NCI-H1417 treated with DMSO at 0.1 percent for 48 hours (cell line): ENCODE results near the gene F2RL2.

Experiments used
- DNase-seq: peaks from one replicate; lab custom pipeline; 2025; lab: John Stamatoyannopoulos, UW

F2RL2 gene

DNA sequence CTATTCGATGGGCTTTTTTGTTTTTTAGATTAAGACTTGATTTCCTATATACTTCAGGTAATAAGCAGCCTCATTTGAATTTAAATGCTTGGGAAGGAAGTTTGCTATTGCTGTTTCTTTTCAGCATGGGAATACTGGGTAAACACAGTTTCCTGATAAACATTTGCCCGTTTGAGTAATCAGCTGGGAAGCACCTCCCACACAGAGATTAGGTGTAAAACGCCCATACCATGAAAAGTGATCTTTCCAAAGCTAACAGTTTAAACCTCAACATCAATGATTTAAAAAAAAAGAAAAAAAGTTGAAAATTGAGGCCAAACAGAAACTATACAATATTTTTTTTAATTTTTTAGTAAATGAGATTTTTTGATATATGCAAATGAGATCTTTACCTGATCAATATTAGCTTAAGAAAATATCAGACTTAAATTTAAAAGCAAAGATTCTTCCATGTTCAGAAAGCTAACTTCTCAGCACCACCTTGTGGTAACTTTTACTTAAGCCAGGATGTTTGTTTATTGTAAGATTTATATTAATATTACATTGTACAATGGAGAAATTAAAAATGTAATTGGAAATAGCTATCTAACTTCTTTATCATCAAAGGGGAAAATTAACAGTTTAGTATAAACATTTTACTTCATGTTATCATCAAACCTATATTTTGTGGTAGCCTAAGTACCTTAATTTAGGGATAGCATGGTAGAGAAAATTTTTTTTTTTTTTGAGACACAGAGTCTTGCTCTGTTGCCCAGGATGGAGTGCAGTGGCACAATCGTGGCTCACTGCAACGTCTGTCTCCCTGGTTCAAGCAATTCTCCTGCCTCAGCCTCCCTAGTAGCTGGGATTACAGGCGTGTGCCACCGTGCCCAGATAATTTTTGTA lies 39.8 kb downstream of the F2RL2 start:
- no peak for DNase-seq

DNA sequence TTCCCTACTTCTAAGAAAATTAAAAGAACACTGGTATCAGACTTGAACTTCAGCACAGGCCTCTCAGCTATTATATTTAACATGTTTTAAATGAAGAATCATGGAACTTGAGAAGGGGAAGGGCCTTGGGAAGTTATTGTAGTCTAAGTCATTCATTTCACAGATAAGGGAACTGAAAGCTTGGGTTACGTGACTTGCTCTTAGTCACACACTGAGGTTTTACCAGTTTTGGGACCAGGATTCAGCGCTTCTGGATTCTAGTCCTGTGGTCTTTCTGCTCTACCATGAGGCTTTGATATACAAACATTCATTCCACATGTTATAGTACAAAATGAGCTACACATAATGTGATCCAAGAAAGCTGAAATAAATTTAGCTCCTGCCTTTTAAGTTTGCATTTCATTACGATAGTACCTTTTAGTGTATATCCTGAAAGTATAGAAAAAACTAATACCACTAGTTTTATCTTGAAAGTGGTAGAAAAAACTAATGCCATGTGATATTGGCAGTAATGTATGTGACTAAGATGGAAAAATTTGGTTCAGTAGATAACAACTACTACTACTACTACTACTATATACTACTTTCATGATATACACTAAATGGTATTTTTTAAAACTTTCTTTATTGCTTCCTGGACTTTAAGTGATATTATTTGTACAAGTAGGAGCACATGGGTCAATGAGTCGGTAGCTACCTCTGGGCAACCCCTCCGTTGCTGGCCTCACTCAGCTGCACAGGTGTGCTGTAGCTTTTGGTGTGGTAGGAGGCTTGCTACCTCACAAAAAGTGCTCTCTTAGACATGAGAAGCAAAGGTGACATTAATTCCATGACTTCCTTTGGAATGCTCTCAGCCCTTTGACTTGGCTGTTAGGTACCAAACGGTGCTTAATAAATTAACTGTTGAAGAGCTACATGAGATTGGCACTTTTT lies 40.7 kb downstream of the F2RL2 start:
- DNase-seq = no peak

DNA sequence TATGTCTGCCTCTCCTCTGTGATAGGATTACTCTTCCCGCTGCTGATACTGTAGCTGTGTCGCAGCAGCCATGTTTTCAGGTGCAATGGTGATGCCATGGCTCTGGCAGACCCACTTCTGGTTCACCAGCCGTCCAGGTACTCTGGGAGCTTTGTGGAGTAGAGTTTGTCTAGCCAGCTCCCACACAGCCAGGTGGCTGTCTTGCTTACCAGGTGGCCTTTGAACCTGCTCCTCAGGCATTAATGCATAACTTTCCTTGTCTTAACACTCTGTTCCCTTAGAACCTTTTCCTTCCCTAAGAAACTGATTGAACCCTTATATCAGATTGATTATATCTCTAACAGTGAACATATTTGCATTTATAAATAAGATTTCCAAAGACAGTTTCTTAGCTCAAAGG lies 42.2 kb downstream of the F2RL2 start:
- DNase-seq = no peak

DNA sequence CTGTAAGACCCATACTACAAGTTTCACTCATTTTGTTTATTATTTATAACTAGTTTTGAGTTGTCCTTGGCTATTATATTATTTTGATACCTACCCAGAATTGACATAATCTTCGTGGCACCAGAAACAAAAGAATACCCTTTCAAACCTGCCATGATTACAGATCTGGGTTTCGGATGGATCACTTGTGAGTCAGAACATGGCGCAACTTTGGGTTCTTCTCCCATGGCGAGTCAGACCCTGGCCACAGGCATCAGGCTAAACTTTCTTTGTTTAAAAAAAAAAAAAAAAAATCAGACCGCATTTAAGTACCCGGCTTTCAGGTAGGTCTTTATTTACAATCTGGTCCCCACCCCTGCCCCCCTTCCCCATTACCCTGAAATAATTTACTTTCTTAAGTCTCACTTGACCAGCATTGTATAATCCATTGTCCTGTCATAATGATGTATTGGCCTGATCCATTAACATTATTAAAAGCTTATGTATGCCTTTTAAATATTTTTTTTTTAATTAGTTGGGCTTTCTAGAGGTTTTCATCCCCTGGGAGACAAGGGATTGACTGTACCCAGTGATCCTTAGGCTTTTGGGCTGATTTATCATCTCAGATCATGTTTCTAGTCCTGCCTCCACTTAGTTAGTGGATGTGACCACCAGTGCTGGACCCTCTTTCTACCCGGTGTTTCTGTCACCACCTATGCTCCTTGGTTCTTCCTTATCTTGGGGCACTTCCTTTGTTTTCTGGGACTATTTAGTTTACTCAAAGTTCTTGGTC lies 43.9 kb downstream of the F2RL2 start:
- DNase-seq = no peak

DNA sequence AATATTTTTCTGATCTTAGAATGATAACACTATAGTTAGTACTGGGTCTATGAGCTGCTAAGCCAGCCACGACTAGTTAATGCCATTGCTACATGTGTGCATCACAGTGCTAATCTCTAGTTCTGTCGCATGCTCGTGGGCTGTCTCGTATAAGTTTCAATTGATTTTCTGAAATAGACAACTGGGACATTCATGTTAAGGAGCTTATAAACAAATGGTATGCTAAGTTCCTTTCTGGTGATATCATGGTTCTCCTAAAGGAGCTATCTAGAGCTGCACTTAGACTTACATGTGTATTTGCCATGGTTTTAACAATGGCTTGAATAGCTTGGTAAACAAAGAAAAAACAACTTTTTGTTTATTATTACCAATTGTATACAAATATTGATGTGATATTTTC lies 46.2 kb downstream of the F2RL2 start:
- no peak for DNase-seq

DNA sequence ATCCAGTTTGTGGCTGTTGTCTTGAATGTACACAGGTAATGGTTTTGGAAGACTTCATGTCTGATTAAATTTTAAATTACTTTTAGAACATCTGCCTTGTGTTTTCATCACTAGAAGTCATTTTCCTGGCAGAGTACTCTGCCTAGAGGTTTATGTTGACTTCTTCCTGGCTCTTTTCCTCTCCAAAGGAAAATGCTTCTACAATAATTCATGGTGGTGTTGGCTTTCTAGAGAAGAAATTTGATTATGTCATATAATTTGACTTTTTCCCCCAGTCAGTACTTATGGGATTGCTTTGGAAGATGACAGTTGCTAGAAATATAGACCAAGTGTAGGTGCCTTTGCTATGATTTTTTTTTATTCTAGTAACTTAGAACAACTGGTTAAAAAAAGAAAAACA lies 46.8 kb downstream of the F2RL2 start:
- no peak for DNase-seq

DNA sequence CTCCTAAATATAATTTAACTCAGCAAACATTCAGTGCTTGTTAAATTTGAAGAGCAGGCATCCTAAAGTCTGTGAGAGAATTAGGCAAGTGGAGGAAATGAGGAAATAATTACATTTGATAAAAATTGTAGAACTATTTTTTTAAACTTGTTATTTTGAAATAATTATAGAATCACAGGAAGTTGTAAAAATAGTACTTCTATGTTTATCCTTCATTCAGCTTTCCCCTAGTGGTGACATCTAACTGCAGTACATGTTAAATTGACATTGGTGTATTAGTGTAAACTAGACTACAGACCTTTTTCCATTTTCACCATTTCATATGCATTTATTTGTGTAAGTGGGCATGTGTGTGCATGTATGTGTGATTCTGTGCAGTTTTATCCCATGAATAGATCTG lies 51.6 kb downstream of the F2RL2 start:
- DNase-seq = no peak

DNA sequence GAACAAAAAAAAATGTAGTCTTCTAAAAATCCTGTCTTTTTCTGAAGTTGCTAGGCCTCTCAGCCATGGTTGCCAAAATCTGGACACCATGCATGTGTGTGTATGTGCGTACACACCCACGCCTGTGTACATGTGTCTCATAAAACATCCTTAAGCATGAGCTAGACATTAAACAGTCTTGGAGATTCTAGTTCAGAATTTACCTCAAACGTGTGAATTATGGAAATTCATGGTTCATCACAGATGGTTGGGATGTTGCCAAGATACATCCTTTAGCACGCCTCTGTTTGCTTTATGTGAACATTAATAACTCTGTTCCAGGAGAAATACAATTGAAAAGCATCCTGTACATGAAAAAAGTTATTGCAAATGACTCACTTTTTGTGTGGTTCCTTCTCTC lies 53.0 kb downstream of the F2RL2 start:
- DNase-seq = no peak
